Measurements from ENCODE around the gene TBC1D1.
"Not testable (repeated sequence)": the region's sequence is repeated elsewhere in the genome, so short reads cannot be mapped to it uniquely, and the experiment has no call there.

The TBC1D1 gene

DNA sequence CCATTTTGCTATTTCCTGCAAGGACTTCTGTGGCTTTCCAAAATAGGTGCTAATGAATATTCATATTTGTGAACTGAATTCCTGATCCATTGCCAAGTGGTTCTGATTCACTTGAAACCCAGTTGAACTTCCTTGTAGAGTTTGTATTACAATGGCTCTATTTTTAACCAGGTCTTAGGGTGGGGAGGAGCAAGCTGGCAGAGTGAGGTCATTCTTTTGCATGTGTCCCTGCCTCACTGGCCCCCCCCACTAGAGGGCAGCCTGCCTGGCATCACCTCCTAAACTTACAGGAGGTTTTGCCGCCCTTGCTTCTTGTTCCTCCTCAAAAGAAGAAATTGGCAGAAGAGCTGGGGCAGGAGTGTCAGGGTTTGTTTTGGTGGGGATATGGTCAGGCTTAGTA lies 79.8 kb downstream of the TBC1D1 start:
- DNase-seq = peak; percentile 68

DNA sequence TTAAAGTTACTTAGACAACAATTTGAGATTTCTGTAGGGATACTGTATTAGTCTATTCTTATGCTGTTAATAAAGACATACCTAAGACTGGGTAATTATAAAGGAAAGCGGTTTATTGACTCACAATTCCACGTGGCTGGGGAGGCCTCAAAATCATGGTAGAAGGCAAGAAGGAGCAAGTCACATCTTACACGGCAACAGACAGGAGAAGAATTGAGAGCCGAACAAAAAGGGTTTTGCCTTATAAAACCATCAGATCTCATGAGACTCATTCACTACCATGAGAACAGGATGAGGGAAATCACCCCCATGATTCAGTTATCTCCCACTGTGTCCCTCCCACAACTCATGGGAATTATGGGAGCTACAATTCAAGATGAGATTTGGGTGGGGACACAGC lies 80.3 kb downstream of the TBC1D1 start:
- DNase-seq = no peak

- no peak for DNase-seq
Observed at GRCh38 chr4:37973441-37973840, 82.6 kb downstream of the TBC1D1 start.

DNA sequence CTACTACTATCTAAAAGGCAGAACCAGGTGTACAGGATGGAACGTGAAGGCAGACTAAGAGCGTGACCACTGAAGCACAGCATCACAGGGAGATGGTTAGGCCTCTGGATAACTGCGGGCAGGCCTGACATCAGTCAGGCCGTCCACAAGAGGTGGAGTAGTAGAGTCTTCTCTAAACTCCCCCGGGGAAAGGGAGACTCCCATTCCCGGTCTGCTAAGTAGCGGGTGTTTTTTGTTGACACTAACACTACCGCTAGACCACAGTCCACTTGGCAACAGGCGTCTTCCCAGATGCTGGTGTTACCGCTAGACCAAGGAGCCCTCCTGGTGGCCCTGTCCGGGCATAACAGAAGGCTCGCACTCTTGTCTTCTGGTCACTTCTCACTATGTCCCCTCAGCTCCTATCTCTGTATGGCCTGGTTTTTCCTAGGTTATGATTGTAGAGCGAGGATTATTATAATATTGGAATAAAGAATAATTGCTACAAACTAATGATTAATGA lies 84.5 kb downstream of the TBC1D1 start:
- not testable (repeated sequence) for DNase-seq

- no peak for DNase-seq
Observed at GRCh38 chr4:37976507-37976906, 85.6 kb downstream of the TBC1D1 start.

DNA sequence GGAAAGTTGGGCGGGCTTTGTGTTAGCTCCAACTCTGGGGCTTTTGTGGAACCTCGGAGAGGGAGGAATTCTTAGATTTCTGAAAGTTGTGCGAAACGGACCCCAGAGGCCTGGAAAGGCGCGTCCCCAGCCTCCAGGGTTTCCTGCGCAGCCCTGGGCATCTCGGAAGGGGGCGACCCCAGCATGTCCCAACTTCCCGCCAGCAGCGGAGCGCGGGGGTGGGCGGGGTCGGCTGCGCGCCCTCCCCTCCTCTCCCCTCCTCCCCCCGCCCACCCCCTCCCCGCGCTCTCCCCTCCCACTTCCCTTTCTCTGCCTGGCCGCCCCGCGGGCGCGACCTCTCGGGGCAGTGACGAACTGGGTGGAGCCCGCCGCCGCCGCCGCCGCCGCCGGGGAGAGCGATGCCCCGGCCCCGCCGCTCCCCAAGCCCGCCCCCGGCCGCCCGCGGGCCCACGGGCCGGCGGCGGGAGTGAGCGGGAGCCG lies 86.1 kb downstream of the TBC1D1 start:
- peak; percentile 87 for DNase-seq

DNA sequence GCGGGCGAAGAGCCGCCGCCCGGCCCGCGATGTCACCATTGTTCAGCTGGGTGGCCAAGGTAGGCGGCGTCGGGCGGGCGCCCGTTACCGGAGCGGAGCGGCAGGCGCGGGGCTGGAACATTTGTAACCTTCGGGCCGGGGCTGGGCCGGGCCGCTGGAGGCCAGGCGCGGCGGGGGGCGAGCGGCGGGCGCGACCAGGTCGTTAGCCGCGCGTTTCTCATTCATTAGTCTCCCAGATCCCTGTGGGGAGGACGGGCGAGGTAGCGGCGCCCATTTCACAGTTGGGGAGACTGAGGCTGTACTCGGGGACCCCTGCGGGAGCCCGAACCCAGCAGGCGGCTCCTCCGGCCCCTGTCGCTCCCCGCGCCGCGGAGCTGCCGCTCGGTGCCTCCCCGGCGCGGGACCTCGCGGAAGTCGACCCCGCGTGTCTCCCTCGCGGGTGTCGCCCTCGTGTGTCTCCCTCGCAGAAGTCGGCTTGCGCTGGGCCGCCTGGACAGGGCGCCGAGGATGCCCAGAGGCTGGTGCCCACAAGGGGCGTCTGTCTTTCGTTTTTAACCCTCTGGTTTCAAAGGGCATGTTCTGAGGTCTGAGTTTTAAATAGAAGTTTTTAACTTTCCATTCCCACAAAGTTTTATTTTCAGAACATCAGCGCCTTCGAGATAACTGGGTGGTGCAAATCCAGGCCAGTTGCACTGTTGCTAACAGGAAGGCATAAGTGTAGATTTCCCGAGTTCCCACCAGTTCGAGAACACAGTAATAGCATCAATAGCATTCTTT lies 86.8 kb downstream of the TBC1D1 start:
- peak; percentile 79 for DNase-seq

DNA sequence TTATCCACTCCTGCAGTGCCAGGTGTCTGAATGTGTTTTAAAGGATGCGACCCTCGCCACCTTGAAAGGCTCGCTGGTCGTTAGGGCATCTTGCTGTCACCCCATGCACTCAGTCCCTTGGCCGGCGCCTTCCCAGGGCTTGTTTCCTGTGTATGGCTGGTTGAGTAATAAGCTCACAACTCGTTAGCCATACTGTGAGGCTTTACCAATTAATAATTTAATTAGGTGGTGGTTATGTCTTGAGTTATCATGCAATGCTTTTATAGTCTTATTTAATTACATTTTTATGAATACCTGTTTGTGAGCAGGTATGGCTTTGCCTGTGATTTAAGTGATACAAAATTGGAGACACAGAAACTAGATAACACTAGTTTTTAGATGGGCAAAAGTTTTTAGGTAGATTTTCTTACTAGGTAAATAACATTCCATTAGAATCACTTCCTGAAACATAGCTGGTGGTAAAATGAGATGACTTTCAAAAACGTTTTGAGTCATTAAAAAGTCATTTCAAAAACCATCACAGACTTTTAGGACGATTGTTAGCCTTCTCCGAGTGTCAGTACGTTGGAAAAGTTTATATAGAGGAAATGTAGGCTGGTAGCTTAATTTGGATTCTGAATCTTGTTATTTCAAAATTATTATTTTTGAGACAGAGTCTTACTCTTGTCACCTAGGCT lies 87.5 kb downstream of the TBC1D1 start:
- peak; percentile 20 for DNase-seq

DNA sequence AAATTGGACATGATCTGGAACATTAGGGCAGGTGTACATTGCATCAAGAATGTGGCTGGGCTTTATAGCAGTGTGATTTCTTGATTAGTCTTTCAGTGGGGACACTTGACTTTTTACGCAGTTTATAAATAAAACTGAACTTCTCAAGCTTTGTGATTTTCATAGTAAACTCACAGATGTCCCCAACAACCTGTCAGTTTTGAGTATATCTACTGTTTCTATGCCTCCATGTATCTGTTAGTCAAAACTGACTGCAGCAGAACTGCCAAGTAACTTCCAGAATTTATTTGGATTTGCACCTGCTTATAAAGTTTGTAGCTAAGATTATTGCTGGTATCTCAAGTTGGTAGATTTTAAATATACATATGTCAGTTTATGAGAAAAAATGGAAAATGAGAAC lies 89.4 kb downstream of the TBC1D1 start:
- no peak for DNase-seq

DNA sequence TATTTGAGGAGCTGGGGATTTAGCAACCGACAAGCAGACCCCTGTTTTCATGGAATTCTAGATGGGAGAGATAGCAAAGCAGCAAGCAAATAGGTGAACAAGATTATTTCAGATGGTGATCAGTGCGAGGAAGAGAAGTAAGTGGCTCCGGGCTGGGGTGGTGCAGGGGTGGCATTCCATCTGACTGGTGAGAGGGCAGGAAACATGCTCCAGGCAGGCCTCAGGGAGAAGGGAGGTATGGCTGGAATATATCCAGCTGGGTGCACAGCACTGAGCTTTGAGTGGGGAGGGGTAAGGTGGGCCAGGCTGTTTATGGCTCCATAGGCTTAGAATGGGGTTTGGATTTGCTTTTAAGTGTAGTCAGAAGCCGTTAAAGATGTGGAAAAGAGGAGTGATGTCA lies 90.5 kb downstream of the TBC1D1 start:
- DNase-seq = no peak

- DNase-seq = no peak
Observed at GRCh38 chr4:37981844-37982720, 91.2 kb downstream of the TBC1D1 start.

DNA sequence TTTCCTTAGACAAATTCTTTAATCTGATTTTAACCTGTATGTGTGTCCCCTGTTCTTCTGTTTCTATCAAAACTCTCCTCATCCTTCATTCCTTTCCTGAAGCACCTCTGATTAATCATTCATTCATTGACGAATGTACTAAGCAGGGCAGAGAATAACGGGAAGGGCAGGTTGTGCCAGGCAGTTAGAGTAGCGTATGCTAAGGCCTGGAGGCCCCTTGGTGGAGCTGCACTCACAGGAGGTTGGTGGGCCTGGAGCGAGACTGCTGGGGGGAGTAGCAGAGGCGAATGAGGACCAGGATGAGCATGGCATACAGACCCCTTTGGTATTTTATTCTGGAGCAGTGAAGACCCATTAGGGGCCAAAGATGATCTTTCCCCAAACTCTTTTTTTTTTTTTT lies 91.9 kb downstream of the TBC1D1 start:
- no peak for DNase-seq

DNA sequence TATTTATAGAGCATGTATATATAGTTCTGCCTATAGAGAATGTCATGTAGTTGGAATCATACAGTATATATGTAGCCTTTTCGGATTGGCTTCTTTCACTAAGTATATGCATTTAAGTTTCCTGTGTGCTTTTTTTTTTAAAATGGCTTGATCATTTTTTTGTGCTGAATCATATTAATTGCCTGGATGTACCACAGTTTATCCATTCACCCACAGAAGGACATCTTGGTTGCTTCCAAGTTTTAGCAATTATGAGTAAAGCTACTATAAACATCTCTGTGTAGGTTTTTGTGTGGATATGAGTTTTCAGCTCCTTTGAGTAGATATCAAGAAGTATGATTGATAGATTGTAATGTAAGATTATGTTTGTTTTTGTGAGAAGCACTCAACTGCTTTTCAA lies 93.1 kb downstream of the TBC1D1 start:
- no peak for DNase-seq

GRCh38 chr4:37985730-37986275 lies 94.9 kb downstream of the TBC1D1 start:
- no peak for DNase-seq

DNA sequence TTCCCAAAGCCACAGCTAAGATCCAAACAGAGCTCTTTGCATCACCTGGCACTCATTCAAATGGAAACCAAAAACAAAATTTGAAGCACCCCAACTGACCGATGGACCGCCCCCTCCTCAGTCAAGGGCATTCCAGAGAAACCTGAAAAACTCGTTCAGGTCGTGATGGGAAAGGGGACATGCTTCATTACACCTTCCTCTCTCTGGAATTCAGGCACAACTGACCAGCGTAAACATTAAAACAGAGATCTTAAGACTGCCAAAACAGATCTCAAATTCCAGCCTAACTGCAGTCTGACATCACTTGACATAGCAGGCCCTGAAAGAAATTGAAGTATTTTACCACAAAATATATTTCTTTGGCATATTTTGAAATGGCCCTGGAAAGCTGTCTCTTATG lies 97.8 kb downstream of the TBC1D1 start:
- DNase-seq = no peak

DNA sequence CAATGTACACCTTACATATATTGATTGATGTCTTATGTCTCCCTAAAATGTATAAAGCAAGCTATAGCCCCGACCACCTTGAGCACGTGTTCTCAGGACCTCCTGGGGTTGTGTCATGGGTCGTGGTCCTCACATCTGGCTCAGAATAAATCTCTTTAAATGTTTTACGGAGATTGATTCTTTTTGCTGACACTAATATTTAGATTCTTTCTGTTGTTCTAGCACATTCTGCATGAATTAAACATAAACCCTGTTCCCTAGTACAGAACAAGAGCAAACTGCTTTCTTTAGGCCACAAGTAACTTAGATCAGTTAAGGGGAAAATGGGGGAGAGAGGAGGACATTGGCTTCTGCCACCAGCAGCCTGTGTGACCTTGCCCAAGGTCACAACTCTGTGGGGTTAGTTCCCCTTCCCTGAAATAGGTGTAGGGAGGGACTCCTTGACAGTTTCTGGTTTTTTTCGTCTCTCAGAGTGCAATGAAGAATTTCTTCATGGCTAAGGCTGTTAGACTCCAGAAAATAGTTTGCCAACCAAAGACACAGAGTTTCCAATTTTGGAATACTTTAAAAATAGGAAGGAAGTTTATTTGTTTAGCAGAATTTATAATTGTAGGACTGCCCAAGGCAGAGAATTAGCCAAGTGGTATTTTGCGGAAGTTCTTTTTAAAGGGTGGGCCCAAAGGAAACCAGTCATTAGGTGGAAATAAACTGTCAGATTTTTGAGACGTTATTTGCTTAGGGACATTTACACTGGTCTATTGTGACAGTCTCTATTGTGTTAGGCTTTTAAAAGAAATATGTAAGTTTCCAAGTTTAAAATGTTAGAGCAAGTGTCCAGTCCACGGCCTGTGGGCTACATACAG lies 98.7 kb downstream of the TBC1D1 start:
- DNase-seq = no peak

- no peak for DNase-seq
Observed at GRCh38 chr4:37990731-37991245, 99.9 kb downstream of the TBC1D1 start.

DNA sequence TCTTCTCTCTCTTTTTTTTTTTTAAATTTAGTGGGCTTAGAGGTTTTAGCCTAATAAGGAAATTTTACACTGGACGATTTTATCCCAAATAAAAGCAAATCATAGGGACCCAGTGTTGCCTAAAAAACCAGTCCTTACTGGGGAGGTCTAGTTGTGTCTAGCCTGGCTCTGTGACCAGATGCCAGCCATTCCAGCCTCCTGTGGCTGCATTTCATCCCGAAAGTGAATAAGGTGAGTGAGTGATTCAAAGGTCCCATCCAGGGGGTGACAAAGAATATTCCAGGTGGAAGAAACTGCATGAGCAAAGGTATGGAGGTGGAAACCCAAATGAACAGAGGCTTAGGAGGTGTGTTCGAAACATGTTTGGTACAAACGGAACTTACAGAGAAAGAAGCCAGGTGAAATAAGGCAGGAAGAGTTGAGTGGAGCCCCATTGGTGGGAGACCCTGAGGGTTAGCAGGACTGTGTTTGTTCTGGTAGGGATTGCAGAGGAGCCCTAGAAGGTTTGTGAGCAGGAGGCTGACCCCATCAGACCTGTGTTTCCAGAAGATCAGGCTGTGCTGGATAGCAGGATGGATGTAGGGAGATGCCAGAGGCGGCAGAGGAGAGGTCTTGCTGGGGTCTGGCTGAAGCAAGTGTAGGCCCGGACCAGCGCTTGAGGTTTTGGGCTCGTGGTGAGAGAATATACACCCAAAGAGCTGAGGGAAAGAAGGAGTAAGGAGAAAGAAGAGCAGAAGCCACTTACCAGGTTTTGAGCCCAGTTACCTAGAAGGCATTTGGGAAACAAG lies 100.9 kb downstream of the TBC1D1 start:
- no peak for DNase-seq

GRCh38 chr4:37993806-37994205 lies 102.9 kb downstream of the TBC1D1 start:
- DNase-seq = no peak

DNA sequence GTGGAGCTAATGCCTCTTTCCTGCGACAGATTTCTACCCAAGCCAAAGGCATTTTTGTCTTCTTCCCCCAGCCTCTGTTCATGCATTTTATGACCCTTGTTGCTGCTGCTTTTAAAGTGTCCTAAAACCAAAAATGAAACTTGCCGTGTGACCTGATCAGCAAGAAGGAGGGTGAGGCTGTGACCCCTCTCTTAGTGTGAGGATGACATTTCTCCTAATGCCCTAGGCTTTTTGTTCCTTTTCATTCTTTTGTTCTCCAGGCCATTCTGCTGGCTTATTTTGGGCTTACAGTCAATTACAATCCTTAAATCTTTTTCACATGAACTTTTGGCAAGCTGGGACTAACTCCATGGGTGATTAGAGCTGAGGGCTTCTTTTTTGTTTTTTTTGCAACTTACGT lies 103.7 kb downstream of the TBC1D1 start:
- no peak for DNase-seq

- no peak for DNase-seq
Observed at GRCh38 chr4:37995299-37995821, 104.5 kb downstream of the TBC1D1 start.

All from CD4-positive, alpha-beta T cell treated with Interleukin-12 subunit alpha and Interleukin-12 subunit beta, for 1 hour (primary cell).